ENCODE data around the gene MAML3. TPM values are rescaled to one million over a fixed set of nuclear protein-coding genes. Genes with fewer than 3 reads are reported as not detected.

MAML3 gene
- total RNA-seq, 1 donor from 2014 or later = 4.0 TPM

GRCh38 chr4:139668658-139669201 is 485.3 kb downstream of the MAML3 start:
- no peak for DNase-seq (ENCODE audit: low read depth in 2 of 2)

DNA sequence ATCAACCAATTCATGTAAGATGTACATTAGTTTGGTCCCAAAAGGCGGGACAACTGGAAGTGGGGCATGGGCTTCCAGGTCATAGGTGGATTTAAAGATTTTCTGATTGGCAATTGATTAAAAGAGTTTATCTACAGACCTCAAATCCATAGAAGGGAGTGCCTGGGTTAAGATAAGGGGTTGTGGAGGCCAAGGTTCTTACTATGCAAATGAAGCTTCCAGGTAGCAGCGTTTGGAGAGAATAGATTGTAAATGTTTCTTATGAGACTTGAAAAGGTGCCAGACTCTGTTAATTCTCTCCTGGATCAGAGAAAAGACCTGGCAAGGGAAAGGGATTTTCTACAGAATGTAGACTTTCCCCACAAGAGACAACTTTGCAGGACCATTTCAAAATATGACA is 485.9 kb downstream of the MAML3 start:
- DNase-seq (ENCODE audit: low read depth in 2 of 2) = no peak

Other genes starting within 250 kb of the MAML3 start
- 31.2 and 36.5 TPM in 2 replicates for gene SCOC, start 219.5 kb upstream of the MAML3 start, total RNA-seq

Data from lung microvascular endothelial cell (primary cell).